Osteoblast (primary cell): ENCODE data around the gene AKAP6. TPM values are rescaled to one million over a fixed set of nuclear protein-coding genes. Genes with fewer than 3 reads are reported as not detected.
A peak's percentile ranks its signal among the peaks of the same experiment; 100 is the strongest.

Experiments
- DNase-seq: peaks from one replicate; pipeline ENCODE4 v3.0.0; 2011; ENCODE audit warnings: low spot score, mixed read lengths; ENCODE audit not compliant: insufficient read length; ENCODE audit errors: missing footprints
- H2AFZ ChIP-seq: 2 replicates; pipeline ENCODE4 v1.6.0; 2011; ENCODE audit warnings: mild to moderate bottlenecking, low read length
- H3K27ac ChIP-seq: 2 replicates; pipeline ENCODE4 v1.5.1; 2011; ENCODE audit warnings: mild to moderate bottlenecking, low read depth, low read length, moderate library complexity
- H3K27me3 ChIP-seq: 2 replicates; pipeline ENCODE4 v1.6.0; 2012; ENCODE audit warnings: mild to moderate bottlenecking, control low read depth, inconsistent platforms, low read length, moderate library complexity; ENCODE audit not compliant: insufficient read depth
- H3K36me3 ChIP-seq: 2 replicates; pipeline ENCODE4 v1.5.1; 2011; ENCODE audit warnings: mild to moderate bottlenecking, low read length, control low read depth, moderate library complexity; ENCODE audit not compliant: insufficient read depth
- H3K4me1 ChIP-seq: 2 replicates; pipeline ENCODE4 v1.5.1; 2011; ENCODE audit warnings: mild to moderate bottlenecking, low read length, control low read depth, moderate library complexity; ENCODE audit not compliant: insufficient read depth
- H3K4me2 ChIP-seq: 2 replicates; pipeline ENCODE4 v1.6.0; 2011; ENCODE audit warnings: mild to moderate bottlenecking, low read length; ENCODE audit not compliant: insufficient read depth
- H3K4me3 ChIP-seq: fragments of 200-600 bp; sonication (generic); 3 replicates; pipeline ENCODE4 v1.5.1; 2012; ENCODE audit warnings: mild to moderate bottlenecking, low read length, inconsistent platforms; ENCODE audit not compliant: insufficient read depth
- H3K79me2 ChIP-seq: 2 replicates; pipeline ENCODE4 v1.6.0; 2012; ENCODE audit warnings: mild to moderate bottlenecking, low read length, control low read depth, inconsistent platforms; ENCODE audit not compliant: insufficient read depth
- H3K9me3 ChIP-seq: 2 replicates; pipeline ENCODE4 v1.5.1; 2011; ENCODE audit warnings: low read depth, low read length, control low read depth
- H4K20me1 ChIP-seq: 2 replicates; pipeline ENCODE4 v1.6.0; 2012; ENCODE audit warnings: mild to moderate bottlenecking, low read length, control low read depth; ENCODE audit not compliant: insufficient read depth
- CTCF ChIP-seq: IDR thresholded peaks from 2 replicates; pipeline ENCODE4 v1.5.1; 2011; ENCODE audit warnings: mild to moderate bottlenecking, low read depth, low read length, moderate library complexity; ENCODE audit errors: extremely low read depth
- total RNA-seq: library from RNA; depleted of rRNA; stranded (reverse); fragments of >200 nt; gene quantifications from 2 replicates; pipeline ENCODE4 v1.2.3, GENCODE V29; 2012

The AKAP6 gene
- total RNA-seq, 1 donor: 2.2 TPM

- H3K4me3 ChIP-seq: no peak overlapping the region
- no peaks in the 10 kb centered on the region for H3K36me3 ChIP-seq
- H3K27me3 ChIP-seq: no peaks in the 10 kb centered on the region
- H3K9me3 ChIP-seq: no peaks in the 10 kb centered on the region
- H4K20me1 ChIP-seq: no peaks in the 10 kb centered on the region
- no peak overlapping the region for H3K4me2 ChIP-seq
- no peak overlapping the region for H2AFZ ChIP-seq
- H3K4me1 ChIP-seq: peaks cover 11% of the 10 kb centered on the region
- no peaks in the 10 kb centered on the region for H3K79me2 ChIP-seq
- no peak for DNase-seq
- peak; percentile 62 for TF ChIP-seq CTCF
- H3K27ac ChIP-seq: no peak overlapping the region
Measured at GRCh38 chr14:32710731-32711680, 381.9 kb downstream of the AKAP6 start.

DNA sequence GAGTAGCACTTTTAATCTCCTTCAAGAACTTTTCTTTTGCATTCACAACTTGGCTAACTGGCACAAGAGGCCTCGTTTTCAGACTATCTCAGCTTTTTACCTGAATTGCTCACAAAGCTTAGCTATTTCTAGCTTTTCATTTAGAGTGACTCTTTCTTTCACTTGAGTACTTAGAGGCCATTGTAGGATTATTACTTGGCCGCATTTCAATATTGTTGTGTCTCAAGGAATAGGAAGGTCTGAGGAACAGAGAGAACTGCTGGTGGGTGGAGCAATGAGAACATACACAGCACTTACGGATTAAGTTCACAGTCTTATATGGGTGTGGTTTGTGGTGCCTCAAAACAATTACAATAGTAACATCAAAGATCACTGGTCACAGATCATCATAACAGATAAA lies 384.8 kb downstream of the AKAP6 start:
- Histone ChIP-seq H3K4me2 (no peak overlapping the region), H3K27me3 (peaks cover 3% of the 10 kb centered on the region), H3K4me1 (peaks cover 7% of the 10 kb centered on the region), H3K4me3 (no peak overlapping the region), H3K79me2 (no peaks in the 10 kb centered on the region), H4K20me1 (no peaks in the 10 kb centered on the region), H3K9me3 (no peaks in the 10 kb centered on the region), H3K27ac (no peak overlapping the region), H2AFZ (no peak overlapping the region), H3K36me3 (no peaks in the 10 kb centered on the region)
- no peak for DNase-seq
- no peak for TF ChIP-seq CTCF

GRCh38 chr14:32719601-32720000 lies 390.5 kb downstream of the AKAP6 start:
- DNase-seq: no peak
- Histone ChIP-seq H2AFZ (no peak overlapping the region), H3K4me3 (no peak overlapping the region), H3K36me3 (no peaks in the 10 kb centered on the region), H3K27ac (no peak overlapping the region), H4K20me1 (no peaks in the 10 kb centered on the region), H3K79me2 (no peaks in the 10 kb centered on the region), H3K27me3 (peaks cover 3% of the 10 kb centered on the region), H3K4me2 (no peak overlapping the region), H3K4me1 (peaks cover 5% of the 10 kb centered on the region), H3K9me3 (no peaks in the 10 kb centered on the region)
- TF ChIP-seq CTCF: no peak

DNA sequence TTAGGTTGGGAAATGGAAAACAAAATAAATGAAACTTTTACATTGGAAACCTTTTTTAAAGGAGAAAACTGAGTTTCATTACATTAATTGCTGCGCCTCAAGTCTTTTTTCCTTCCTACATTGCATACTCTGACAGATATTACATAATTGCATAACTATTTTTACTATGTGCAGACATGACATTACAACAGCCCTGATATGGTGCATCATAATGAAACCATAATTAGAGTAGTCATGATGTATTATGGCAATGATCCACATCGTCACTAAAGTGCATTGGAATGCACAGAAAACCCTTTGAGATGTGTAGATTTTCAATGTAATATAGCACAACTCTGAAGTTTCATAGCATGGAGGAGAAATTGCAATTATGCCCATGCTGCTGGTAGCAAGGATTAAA lies 391.8 kb downstream of the AKAP6 start:
- Histone ChIP-seq H3K4me3 (no peak overlapping the region), H3K4me1 (peaks cover 15% of the 10 kb centered on the region), H3K27ac (no peak overlapping the region), H3K4me2 (no peak overlapping the region), H3K36me3 (no peaks in the 10 kb centered on the region), H3K9me3 (no peaks in the 10 kb centered on the region), H3K79me2 (no peaks in the 10 kb centered on the region), H2AFZ (no peak overlapping the region), H4K20me1 (no peaks in the 10 kb centered on the region), H3K27me3 (peaks cover 3% of the 10 kb centered on the region)
- no peak for DNase-seq
- no peak for TF ChIP-seq CTCF
